ENCODE measurements around the gene WDR7.

Gene WDR7

DNA sequence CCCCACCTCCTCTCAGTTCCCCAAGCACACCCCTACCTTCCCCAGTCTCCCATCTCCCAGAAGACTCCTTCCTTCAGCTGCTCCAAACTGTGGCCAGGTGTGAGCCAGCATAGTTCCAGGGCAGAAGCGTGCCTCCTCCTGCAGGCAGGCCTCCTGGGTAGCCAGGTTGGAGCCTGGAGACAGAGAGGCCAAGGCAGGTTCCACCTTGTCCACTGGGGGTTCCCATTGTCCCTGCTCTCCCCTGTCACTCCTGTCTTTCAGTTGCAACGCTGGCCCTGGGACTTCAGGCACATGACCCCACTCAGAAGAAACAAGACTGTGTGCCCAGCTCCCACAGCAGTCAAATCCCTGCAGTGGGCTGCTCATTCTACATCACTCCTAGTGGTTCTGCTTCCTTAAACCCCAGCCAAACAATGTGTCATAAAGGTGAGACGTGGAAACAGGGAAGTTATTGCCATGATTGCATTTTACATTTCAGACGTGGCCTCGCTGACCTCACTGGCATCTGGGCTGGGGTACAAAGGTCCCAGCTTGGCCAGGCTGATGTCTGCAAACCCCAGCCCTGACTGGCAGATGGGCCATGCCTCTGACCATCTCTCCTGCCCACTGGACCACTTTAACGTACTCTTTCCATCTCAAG lies 399.3 kb downstream of the WDR7 start:
- no peak overlapping the region for H3K4me3 ChIP-seq (ENCODE audit: low read depth, low read length)
- DNase-seq (ENCODE audit: low read depth): no peak

DNA sequence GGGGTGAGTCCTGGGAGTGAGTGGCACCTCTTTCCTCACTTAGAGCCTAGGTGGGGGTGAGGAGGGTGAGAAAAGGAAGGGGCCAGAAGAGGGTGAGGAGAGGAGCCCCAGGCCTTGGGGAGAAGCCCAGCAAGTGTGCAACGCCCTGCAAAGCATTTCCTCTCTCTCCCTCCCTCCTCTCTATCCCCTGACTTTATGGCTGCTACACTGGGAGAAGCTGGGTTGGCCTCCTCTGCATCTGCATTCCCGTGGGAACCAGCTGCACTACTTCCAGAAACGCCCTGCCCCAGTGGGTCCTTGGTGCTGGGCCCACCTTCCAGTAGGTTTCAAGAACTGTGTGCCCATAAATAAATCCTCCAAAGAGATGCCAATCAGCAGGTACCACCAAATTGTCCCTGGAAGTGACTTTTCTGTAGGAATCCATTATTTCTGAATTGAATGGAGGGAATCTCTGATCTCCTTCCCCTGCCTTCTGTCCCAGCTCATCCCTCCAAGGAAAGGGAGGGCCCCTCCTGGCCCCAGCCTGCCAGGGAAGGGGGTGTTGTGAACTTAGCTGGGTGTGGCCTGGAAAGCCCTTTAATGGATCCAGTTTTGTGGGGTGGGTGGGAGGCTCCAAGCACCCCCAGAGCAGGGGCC lies 400.0 kb downstream of the WDR7 start:
- no peak overlapping the region for H3K4me3 ChIP-seq (ENCODE audit: low read depth, low read length)
- no peak for DNase-seq (ENCODE audit: low read depth)

DNA sequence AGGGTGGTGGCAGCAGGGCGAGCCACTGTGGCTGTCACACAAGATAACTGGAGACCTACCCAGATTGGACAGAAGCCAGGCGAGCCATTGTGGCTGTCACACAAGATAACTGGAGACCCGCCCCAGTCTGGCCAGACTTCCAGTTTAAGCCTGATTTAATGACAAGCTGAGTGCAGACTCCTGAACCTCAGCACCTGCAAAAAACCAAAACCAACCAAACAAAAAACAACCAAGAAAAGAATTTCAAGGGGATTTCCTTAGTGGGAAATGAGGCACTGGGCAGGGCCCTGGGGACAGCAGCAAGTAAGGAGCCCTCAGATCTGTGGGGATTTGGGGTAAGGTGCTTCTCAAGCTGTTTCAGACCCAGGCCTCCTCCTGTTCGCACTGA lies 400.5 kb downstream of the WDR7 start:
- no peak overlapping the region for H3K4me3 ChIP-seq (ENCODE audit: low read depth, low read length)
- DNase-seq (ENCODE audit: low read depth): no peak

DNA sequence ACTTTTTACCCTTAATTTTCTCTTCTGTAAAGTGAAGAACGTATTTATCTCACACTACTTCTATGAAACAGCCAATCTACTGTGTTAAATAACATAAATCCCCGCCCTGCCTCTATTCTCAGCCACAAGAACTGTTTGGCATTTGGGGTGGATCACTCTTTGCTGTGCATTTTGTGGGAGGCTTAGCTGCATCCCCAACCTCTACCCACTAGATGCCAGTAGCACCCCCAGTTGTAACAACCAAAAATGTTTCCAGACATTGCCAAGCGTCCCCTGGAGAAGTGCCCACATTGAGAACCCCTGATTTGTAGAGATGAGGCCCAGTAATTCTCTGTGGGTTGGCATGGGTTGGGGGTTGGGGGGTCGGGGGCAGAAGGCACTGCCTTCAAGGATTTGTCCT lies 401.0 kb downstream of the WDR7 start:
- no peak for DNase-seq (ENCODE audit: low read depth)
- H3K4me3 ChIP-seq (ENCODE audit: low read depth, low read length): no peak overlapping the region

DNA sequence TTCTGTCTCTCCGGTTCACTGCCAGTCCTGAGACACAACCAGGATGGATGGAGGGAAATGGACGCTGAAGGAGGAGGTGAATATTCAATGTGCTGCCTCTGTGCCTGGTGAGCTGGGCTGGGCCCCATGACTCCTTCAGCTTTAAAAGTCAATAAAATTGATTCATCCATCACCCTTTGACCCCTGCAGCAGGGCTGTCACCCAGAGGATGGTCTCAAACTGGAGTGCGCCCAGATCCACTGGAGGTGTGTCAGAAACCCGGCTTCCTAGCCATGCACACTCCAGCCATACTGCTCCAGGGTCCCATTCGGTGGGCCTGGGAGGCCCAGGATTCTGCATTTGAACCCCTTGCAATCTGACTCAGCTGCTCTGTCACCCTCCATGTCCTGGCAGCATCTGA lies 401.6 kb downstream of the WDR7 start:
- DNase-seq (ENCODE audit: low read depth): no peak

DNA sequence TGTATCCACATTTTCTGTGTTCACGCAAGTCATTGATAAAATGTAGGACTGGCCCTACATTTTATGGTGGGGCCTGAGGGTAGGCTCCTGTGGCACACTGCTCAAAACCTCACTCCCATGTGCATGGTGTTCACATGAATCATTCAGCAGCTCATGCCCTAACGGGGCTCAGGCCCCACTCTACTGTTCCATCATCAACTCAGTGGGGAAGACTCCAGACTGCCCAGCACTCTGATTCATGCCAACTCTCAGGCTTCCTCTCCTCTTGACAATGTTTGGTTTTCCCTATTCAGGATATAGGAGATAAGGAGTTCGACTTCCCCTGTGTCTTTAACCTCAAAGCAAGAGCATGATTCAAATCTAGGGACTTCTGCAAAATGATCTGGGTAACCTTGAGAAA lies 403.7 kb downstream of the WDR7 start:
- DNase-seq (ENCODE audit: low read depth): no peak
- no peak overlapping the region for H3K4me3 ChIP-seq (ENCODE audit: low read depth, low read length)

More for the DNA sequence above, 401.6 kb downstream of the WDR7 start:
- H3K4me3 ChIP-seq (ENCODE audit: low read depth, low read length): no peak overlapping the region

DNA sequence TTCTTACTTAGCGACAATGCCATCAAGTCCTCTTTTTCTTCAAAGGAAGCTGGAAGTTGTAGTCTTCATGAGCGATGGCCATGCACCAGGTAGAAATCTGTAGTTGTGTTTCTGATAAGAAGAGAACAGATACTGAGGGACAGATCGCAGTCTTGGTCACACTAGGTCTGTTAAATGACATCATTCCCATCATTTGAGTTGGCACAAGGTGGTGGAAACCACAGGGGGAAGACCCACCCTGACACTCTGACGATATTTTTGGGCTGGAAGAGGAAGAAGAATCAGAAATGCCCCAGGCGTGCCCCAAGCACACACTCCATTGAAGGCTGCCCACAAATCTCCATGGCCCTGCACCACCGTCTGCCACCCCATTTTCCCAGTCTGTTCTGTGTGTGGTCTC lies 406.7 kb downstream of the WDR7 start:
- no peak for DNase-seq (ENCODE audit: low read depth)
- no peak overlapping the region for H3K4me3 ChIP-seq (ENCODE audit: low read depth, low read length)

DNA sequence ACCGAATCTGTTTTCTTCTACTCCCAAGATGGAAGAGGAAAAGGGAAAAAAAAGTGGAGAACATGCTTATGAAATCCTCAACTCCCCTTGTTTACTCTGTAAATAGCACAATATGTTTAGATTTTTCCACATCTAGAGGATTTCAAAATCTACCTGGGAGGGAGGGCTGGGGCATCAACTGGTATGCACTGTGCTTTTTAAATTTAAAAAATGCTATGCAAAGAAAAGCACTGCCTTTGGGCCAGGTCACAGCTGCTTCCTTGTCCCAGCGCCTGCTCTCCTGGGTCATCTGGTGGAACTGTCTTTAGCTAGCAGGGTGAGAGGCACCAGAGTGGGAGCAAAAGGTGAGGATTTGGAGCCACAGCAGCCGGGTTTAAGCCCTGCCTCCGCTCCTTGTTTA lies 407.6 kb downstream of the WDR7 start:
- no peak for DNase-seq (ENCODE audit: low read depth)
- H3K4me3 ChIP-seq (ENCODE audit: low read depth, low read length): no peak overlapping the region

DNA sequence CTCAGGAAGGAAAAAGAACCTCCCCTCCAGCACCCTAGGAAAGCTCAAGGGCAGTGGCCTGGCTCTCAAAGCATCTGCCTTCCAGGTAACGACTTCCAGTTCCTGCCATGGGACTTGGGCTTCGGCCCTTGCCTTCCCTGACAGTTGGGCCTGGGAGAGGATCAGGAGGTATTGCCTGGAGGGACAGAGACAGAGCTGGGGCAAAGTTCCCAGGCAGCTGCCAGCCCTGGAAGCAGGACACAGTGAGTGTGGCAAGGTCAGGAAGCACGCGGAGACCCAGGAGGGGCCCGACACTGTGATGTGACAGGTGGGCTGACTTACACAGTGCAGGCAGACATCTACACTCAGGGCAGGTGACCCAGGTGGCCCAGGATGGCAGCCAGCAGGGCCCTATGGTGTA lies 408.2 kb downstream of the WDR7 start:
- H3K4me3 ChIP-seq (ENCODE audit: low read depth, low read length): no peak overlapping the region
- DNase-seq (ENCODE audit: low read depth): no peak

DNA sequence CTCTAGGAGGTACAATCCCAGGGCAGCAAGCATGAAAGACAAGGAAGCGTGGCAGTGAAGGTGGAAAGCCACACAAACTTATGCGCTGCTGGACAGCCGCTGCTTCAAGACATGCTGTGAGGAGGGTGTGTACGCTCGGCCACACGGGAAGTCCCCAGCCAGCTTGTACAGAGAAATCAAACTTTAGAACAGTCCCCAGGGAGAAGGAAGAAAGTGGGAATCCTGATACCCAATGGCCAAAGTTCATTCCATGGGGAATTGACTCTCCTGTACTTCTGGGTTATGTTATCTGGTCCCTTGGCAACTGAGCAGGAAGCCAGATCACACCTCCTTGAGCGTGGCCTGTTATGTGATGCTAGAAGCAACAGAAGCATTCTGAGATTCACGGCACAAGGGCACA lies 409.7 kb downstream of the WDR7 start:
- no peak overlapping the region for H3K4me3 ChIP-seq (ENCODE audit: low read depth, low read length)
- no peak for DNase-seq (ENCODE audit: low read depth)

DNA sequence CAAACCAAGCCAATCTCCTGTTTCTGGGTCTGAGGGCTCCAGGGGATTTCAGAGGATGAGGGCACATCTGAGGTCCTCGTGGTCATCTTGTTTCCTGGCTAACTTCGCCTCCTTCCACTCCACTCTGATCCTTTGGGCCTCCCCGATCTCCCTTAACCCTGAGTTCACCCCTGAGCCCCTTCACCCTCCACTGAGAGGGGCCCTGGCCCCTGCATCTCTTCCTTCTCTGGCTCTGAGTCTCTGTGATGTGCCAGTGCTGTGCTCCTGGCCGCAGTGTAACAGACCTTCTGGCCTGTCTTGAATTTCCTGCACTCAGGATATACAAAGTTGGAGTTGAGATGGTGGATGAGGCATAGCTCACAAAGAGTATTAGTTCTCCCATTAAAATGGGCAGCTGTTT lies 411.0 kb downstream of the WDR7 start:
- DNase-seq (ENCODE audit: low read depth): no peak
- H3K4me3 ChIP-seq (ENCODE audit: low read depth, low read length): no peak overlapping the region

DNA sequence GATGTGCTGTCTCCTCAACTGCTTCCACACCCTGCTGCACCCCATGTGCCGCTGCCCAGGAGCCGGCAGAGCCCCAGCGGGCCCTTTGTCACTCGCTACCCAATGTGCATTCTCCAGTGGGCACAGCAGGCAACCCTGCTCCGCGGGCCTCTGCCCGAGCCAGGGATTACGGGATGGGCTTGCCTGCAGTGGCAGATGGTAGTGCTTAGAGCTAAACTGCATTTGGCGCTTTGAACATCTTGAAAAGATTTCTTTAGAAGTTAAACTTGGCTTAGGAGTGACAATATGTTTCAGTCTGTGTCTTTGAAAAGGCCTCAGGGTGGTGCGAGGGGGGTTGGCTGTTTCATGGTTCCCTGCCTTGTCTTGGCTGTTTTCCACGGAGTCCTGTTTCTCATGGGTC lies 411.7 kb downstream of the WDR7 start:
- no peak overlapping the region for H3K4me3 ChIP-seq (ENCODE audit: low read depth, low read length)
- no peak for DNase-seq (ENCODE audit: low read depth)

DNA sequence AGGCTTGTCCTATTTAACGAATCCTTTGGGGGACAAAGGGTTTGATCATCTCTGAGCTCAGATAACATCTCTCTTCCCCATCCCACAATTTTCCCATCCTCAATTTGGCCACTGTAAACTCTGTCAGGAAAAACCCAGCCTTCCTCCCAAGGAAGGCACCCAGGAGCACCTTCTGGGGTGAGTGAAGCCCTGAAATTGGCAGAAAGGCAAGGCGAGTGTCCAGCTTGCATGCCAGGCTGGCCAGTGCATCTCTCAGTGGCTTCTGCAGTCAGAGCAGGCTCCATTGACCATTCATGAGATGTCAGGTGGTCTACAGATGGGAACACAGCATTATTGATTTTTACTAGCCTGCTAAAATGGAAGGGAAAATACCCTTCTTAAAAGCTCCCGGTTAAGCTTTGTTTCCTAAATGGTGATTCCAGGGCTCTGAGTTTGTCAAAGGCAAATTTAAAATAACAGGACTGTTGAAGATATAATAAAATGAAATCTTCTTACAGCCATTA lies 412.5 kb downstream of the WDR7 start:
- no peak overlapping the region for H3K4me3 ChIP-seq (ENCODE audit: low read depth, low read length)
- DNase-seq (ENCODE audit: low read depth): no peak

DNA sequence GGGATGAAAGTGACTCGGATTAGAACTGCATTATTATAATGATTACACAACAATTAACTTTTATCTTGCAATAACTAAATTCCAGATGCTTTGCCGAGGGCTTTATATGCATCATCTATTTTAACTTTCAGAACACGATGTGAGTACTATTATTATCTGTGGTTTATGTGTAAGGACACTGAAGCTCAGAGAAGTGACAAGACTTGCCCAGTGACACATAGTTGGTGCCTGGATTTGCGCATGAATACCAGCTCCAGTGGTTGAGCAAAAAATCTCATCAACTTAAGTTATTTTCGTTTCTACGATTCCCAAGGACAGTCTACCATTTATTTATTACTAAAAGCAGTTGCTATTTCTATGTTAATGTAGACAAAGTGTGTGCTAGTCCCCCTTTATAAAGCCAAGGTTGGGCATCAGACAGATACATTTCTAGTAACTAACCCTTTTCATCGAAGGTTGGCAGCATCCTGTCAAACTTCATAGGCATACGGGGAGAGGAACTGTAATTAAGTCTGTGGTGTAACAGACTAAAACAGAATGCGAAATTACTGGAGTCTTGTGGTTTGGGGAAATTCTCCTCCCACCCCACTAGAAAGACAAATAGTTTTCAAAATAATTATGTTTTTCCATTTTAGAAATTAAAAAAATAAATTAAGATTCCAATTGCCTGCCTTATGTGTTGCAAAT lies 422.5 kb downstream of the WDR7 start:
- H3K4me3 ChIP-seq (ENCODE audit: low read depth, low read length): no peak overlapping the region
- DNase-seq (ENCODE audit: low read depth): no peak

DNA sequence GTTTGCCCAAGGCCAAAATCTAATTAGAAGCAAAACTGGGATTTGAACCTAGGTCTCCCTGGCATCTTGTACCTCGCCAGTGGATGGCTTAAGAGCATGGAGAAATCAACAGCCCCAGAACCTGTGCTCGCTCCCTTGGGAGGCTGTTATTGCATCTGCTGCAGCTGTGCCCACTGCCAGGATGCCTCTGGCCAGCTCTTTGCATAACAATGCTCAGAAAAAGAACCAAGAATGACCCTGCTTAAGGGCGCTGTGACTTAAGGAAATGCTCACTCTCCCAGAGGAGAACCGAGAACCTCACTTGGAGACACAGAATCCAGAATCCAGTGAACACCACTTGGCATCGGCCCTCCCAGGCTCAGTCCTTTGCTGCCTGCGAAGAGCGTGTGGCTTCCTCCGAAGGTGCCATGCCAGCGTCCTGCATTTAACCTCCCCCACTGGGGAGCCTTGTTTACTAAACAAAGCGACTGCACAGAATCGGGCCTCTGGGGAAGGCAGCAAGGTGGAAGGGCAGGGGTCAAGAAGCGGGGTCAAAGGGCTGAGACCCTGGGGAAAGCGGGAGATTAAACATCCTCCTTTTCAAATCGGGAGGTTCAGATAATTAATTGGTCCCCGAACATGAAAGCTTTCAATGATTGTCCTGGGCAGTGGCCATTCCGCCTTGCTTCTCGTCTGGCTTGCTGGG lies 424.7 kb downstream of the WDR7 start:
- DNase-seq (ENCODE audit: low read depth): no peak
- H3K4me3 ChIP-seq (ENCODE audit: low read depth, low read length): no peak overlapping the region

DNA sequence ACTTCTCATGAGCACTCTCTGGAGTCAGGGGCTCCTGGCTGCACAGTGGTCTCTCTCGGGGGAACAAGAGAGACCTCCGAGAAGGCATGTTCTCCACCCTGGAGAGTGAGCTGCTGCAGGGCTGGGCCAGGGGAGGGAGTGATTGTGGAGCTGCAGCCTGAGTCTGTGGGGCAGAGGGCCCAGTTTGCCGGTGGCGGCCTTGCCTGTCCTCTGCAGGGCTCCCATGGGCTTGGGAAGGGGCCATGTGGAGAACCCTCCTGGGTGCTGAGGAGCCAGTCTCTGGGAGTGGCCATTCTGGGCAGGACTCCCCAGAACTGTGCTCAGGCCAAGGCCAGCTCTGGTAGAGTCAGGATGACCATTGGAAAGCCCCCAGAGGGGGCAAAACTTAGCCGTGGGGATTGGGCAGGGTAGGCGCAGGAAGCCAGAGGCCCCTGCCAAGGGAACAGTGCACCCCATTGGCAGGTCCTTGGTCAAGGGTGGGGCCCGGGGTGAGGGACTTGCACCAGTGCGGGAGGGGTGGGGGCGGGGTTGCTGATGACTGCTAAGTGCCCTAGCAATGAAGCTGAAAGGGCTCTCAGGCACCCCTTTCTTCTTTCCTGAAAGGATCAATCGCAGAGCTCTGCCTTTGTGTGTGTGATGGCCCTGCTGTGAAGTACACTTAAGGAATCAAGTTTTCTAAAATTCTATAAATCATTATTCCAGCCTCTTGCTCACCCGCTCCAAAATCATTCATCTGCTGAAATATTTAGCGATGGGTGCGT lies 426.0 kb downstream of the WDR7 start:
- no peak overlapping the region for H3K4me3 ChIP-seq (ENCODE audit: low read depth, low read length)
- no peak for DNase-seq (ENCODE audit: low read depth)

DNA sequence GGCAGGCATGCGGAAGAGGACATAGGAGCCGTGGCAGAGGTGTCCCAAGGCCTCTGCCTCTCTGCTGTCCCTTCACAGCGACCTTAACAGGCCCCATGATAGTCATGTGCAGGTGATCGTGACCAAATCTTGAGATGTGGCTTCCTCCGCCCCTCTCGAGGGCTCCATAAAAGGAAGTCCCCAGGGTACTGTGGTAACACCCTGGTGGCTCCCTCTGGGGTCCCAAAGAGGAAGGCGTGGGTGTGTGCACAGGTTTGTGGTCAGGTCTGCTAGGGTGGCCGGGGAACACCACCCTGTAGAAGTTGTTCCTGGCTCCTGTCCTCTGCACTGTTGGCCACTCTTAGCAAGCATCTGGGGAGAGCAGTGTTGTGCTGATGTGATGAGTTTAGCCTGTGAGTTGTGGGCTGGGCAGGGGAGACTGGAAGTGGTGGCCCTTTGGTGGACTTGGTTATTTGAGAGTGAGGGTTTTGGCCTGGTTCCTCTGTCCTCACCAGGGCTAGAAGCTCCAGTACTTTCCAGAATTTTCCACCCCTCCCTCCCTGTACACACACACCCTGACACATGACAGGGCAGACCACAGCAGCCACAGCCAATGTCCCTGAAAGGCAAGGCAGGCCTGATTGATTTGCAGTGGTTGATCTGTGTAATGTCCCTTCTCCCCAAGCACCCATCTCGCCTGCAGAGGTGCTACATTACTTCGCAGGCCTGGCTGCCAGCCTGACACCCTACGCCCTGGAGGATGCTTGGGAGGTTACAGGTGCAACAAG lies 426.8 kb downstream of the WDR7 start:
- no peak for DNase-seq (ENCODE audit: low read depth)
- no peak overlapping the region for H3K4me3 ChIP-seq (ENCODE audit: low read depth, low read length)

DNA sequence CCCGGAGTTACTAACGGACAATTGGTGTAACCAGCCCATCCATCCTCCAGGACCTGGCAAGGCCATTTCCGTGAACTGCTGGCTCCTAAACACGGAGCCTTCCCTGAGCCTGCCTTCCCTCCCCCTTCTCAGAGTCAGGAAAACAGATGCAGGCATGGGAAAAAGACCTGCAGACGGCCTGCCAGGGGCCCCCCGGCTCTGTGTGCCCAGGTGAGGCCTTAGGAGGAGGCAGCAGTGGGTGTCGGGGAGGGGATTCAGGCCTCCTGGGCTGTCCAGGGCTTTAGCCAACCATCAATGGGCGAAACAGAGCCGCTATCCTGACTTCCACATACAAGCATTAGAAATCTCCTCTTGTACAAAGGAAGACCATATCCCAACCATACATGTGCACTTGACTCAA lies 427.5 kb downstream of the WDR7 start:
- no peak overlapping the region for H3K4me3 ChIP-seq (ENCODE audit: low read depth, low read length)
- DNase-seq (ENCODE audit: low read depth): no peak

DNA sequence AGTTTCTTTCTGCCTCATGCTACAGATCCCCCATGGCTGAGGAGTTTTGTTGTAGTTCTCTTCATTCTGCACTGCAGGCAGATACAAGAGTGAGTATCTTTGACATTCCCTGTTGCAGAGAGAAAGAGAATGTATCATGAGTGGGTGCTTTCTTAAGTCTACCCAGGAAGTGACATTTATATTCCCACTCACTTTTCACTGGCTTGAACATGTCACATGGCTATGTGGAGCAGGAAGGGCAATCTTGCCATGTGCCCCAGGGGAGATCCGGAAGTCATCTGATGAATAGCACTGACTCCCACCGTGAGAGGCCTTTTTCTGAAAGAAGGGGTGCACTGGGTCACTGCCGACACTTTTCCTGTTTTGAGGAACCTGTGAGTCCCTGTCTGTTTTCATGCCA lies 429.3 kb downstream of the WDR7 start:
- no peak for DNase-seq (ENCODE audit: low read depth)
- H3K4me3 ChIP-seq (ENCODE audit: low read depth, low read length): no peak overlapping the region

All from skeletal muscle cell (primary cell).